Left ventricle myocardium inferior (tissue), 1 donor: Measurements from ENCODE around the gene RAB9A. TPM values are rescaled to one million over a fixed set of nuclear protein-coding genes. Genes with fewer than 3 reads are reported as not detected.
"Not testable (repeated sequence)": the region's sequence is repeated elsewhere in the genome, so short reads cannot be mapped to it uniquely, and the experiment has no call there.

ENCODE experiments used
- DNase-seq: peaks from one replicate; pipeline ENCODE4 v3.0.0-alpha.2; 2020
- H3K27ac ChIP-seq: fragments of 200-600 bp; replicated peaks from 2 replicates; pipeline ENCODE4 v1.8.0; 2021
- H3K27me3 ChIP-seq: fragments of 200-600 bp; 2 replicates; pipeline ENCODE4 v1.8.0; 2021; ENCODE audit warnings: low read depth
- H3K36me3 ChIP-seq: fragments of 200-600 bp; 2 replicates; pipeline ENCODE4 v1.8.0; 2021
- H3K4me1 ChIP-seq: fragments of 200-600 bp; 2 replicates; pipeline ENCODE4 v1.8.0; 2021
- H3K4me3 ChIP-seq: fragments of 200-600 bp; 2 replicates; pipeline ENCODE4 v1.8.0; 2021; ENCODE audit warnings: mild to moderate bottlenecking, moderate library complexity
- H3K9me3 ChIP-seq: fragments of 200-600 bp; replicated peaks from 2 replicates; pipeline ENCODE4 v1.8.0; 2021
- CTCF ChIP-seq: fragments of 200-600 bp; IDR thresholded peaks from 2 replicates; pipeline ENCODE4 v1.8.0; 2021; ENCODE audit warnings: antibody characterized with exemption, mild to moderate bottlenecking, borderline replicate concordance
- intact Hi-C: fragments of 100-400 bp; cut with micrococcal nuclease; formaldehyde crosslinking; loops from one replicate; pipeline ENCODE4 v1.11.0; 2022
- total RNA-seq: library from RNA; stranded (reverse); fragmentation: NEBNext Ultra II Directional; extraction: Animal tissue kit (Norgen Biotek cat#: 25700); gene quantifications from one replicate; pipeline ENCODE4 v1.2.1, GENCODE V29; 2021
- donor health status: DM: no; HTN: yes; CAD: no; lungs with severe emphysema.

RAB9A gene
- total RNA-seq, 1 donor from 2014 or later = 22.2 TPM

GRCh38 chrX:13721819-13722519 lies 33.0 kb downstream of the RAB9A start:
- no peak overlapping the region for H3K4me3 ChIP-seq
- no peak for DNase-seq
- no peaks in the 10 kb centered on the region for H3K36me3 ChIP-seq
- intact Hi-C loops = no loop called here
- H3K9me3 ChIP-seq = no peaks in the 10 kb centered on the region
- H3K27ac ChIP-seq = peak overlapping the region; percentile 19
- no peak for TF ChIP-seq CTCF
- peaks cover 22% of the 10 kb centered on the region for H3K4me1 ChIP-seq
- H3K27me3 ChIP-seq = no peaks in the 10 kb centered on the region

DNA sequence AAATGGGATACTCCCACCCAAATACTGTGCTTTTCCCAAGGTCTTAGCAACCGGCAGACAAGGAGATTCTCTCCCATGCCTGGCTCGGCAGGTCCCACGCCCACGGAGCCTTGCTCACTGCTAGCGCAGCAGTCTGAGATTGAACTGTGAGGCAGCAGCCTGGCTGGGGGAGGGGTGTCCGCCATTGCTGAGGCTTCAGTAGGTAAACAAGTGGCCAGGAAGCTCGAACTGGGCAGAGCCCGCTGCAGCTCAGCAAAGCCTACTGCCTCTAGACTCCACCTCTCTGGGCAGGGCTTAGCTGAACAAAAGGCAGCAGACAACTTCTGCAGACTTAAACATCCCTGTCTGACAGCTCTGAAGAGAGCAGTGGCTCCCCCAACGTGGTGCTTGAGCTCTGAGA lies 36.0 kb downstream of the RAB9A start:
- H3K36me3 ChIP-seq, intact Hi-C loops, DNase-seq, H3K9me3 ChIP-seq, H3K4me3 ChIP-seq, H3K4me1 ChIP-seq, H3K27ac ChIP-seq, H3K27me3 ChIP-seq: not testable (repeated sequence)

GRCh38 chrX:13726583-13726982 lies 37.7 kb downstream of the RAB9A start:
- not testable (repeated sequence) for H3K27me3 ChIP-seq

GRCh38 chrX:13730523-13730922 lies 41.6 kb downstream of the RAB9A start:
- intact Hi-C loops, H3K9me3 ChIP-seq, H3K27ac ChIP-seq, DNase-seq, H3K36me3 ChIP-seq, H3K4me3 ChIP-seq, H3K27me3 ChIP-seq: not testable (repeated sequence)
- peaks cover 34% of the 10 kb centered on the region for H3K4me1 ChIP-seq

More at GRCh38 chrX:13726583-13726982, 37.7 kb downstream of the RAB9A start:
- intact Hi-C loops, H3K36me3 ChIP-seq, DNase-seq, H3K9me3 ChIP-seq, H3K4me3 ChIP-seq, H3K4me1 ChIP-seq, H3K27ac ChIP-seq: not testable (repeated sequence)

GRCh38 chrX:13732246-13733067 lies 43.5 kb downstream of the RAB9A start:
- DNase-seq = no peak
- H3K4me3 ChIP-seq = no peak overlapping the region
- H3K9me3 ChIP-seq = no peaks in the 10 kb centered on the region
- no peak for TF ChIP-seq CTCF
- H3K36me3 ChIP-seq = no peaks in the 10 kb centered on the region
- no peak overlapping the region for H3K27ac ChIP-seq
- intact Hi-C loops = no loop called here
- no peaks in the 10 kb centered on the region for H3K27me3 ChIP-seq
- peaks cover 46% of the 10 kb centered on the region for H3K4me1 ChIP-seq

DNA sequence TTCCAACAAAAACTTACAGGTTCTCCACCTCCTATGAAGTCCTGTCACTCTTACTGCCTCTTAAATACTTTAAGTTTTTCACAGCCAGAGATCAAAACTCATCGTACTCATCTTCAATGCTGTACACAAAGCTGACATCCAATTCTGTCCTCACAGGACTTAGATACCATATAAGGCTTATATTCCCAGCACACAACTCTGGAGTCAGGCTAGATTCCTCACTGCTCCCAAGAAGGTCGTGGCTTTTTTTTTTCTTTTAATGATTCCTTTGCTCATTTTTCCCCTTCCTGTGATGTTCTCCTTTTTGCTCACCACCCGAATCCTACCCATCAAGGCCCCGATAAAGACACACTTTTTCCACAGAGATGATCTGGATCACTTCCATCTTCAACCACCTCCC lies 44.6 kb downstream of the RAB9A start:
- Histone ChIP-seq H3K9me3 (no peaks in the 10 kb centered on the region), H3K27ac (peak overlapping the region; percentile 91), H3K4me1 (peaks cover 46% of the 10 kb centered on the region), H3K27me3 (no peaks in the 10 kb centered on the region), H3K36me3 (no peaks in the 10 kb centered on the region), H3K4me3 (peak overlapping the region; percentile 85)
- intact Hi-C loops = no loop called here
- no peak for DNase-seq
- TF ChIP-seq CTCF = no peak
